IgD-negative memory B cell (primary cell): ENCODE measurements around the gene AMMECR1L. TPM values are rescaled to one million over a fixed set of nuclear protein-coding genes. Genes with fewer than 3 reads are reported as not detected.
"Not testable (repeated sequence)": the region's sequence is repeated elsewhere in the genome, so short reads cannot be mapped to it uniquely, and the experiment has no call there.

Experiments
- H3K27ac Mint-ChIP-seq, 3 donors: one replicate each; pipeline ENCODE4 v1.8.0; 2020 to 2022; ENCODE audit warnings: mild to moderate bottlenecking in 3 of 3, mixed read lengths in 3 of 3, moderate library complexity in 1 of 3
- H3K27me3 Mint-ChIP-seq: one replicate; pipeline ENCODE4 v1.8.0; 2021; ENCODE audit warnings: mixed read lengths
- H3K36me3 Mint-ChIP-seq: one replicate; pipeline ENCODE4 v1.8.0; 2020; ENCODE audit warnings: mild to moderate bottlenecking, mixed read lengths
- H3K4me1 Mint-ChIP-seq, 3 donors: one replicate each; pipeline ENCODE4 v1.8.0; 2020 to 2022; ENCODE audit warnings: mixed read lengths in 3 of 3, mild to moderate bottlenecking in 1 of 3
- H3K4me3 Mint-ChIP-seq, 4 donors: one replicate each; pipeline ENCODE4 v1.8.0; 2020 to 2022; ENCODE audit warnings: mild to moderate bottlenecking in 4 of 4, mixed read lengths in 4 of 4, moderate library complexity in 3 of 4
- H3K9me3 Mint-ChIP-seq, 3 donors: one replicate each; pipeline ENCODE4 v1.8.0; 2020 to 2021; ENCODE audit warnings: mixed read lengths in 3 of 3, mild to moderate bottlenecking in 1 of 3
- polyA plus RNA-seq: library from polyadenylated mRNA; unstranded; fragments of 300-500 nt; fragmentation: Illumina TruSeq; gene quantifications from one replicate; pipeline ENCODE4 v1.2.3, GENCODE V29; 2021

The AMMECR1L gene
- polyA plus RNA-seq = 6.7 TPM

DNA sequence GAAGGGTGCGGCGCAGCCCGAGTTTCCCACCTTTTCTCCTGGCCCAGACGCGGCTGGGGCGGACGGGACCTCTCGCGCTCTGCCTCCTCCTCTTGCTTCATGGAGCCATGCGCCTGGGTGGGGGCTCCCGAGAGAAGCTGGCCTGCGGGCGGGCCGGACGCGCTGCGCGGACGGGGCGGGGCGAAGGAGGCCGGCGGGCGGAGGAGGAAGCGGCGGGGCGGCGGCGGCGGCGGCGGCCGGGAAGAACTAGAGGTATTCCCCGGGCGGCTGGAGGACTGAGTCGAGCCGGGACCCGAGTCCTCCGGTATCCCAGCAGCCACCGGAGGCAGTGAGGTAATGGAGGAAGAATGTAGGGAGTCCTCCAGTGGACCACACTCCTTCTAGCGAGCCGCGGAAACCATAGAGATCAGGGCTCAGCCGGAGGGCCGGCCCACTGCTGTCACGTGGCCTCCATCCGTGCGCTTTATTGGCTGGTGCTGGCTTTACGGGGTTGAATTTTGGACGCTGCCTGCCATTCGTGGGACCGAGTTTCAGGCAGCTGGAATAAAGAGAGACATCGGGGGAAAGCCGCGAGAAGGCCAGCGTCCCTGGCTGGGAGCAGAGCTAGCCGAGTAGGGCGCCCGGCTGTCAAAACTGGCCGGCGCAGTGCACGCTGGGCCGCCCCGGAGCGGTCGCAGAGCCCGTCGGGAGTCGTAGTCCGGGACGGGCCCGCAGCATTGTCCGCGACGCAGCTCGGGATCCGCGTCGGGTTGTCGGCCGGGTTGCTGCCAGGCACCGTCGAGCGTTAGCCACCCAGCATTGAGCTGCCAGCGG lies at the start of gene AMMECR1L:
Gene AMMECR1L, minus strand, starts transcription at position 177 of the 813 bp plus-strand sequence. CDS start 11,722 bp downstream, outside the sequence.
- Mint-ChIP-seq H3K4me3 (peak within 1 kb of the TSS; percentile 86 to 96 (median 94)), H3K27ac (peak within 1 kb of the TSS; percentile 90 to 92 (median 92)), H3K4me1 (peaks cover 26 to 33% (median 30%) of the 10 kb centered on the region in 3 donors)
- not testable (repeated sequence) for H3K36me3 Mint-ChIP-seq, H3K27me3 Mint-ChIP-seq, H3K9me3 Mint-ChIP-seq

- no peak overlapping the region for H3K4me3 Mint-ChIP-seq
- peaks cover 4% of the 10 kb centered on the region for H3K36me3 Mint-ChIP-seq
- H3K27me3 Mint-ChIP-seq = no peaks in the 10 kb centered on the region
- H3K27ac Mint-ChIP-seq = no peak overlapping the region
- H3K4me1 Mint-ChIP-seq = peaks cover 0 to under 1% (median 0%) of the 10 kb centered on the region in 3 donors
- H3K9me3 Mint-ChIP-seq = no peaks in the 10 kb centered on the region
Observed at GRCh38 chr2:127935337-127935736, 49.6 kb upstream of the AMMECR1L start.

DNA sequence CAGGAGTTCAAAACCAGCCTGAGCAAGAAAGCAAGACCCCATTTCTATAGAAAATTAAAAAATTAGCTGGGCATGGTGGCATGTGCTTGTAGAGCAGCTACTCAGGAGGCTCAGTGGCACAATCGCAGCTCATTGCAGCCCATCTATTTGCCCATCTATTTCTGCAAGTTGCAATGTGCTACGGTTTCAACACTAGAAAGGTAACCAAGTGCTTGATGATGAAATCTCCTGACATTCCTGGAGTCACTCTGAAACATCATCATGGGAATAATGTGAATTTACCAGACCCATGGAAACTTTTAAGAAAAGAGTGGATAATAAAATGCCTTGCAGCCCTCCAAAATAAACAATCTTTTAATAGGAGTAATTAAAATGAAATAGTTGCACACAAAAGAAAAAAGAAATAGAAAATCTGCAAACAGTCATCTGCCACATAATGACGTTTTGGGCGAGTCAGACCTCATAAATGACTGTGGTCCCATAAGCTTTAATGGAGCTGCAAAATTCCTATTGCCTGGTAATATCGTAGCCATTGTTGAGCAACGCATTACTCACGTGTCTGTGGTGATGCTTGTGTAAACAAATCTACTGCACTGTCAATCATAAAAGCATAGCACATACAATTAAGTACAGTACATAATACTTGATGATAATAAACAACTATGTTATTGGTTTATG lies 46.6 kb upstream of the AMMECR1L start:
- H3K4me3 Mint-ChIP-seq = no peak overlapping the region
- no peaks in the 10 kb centered on the region for H3K27me3 Mint-ChIP-seq
- no peaks in the 10 kb centered on the region for H3K9me3 Mint-ChIP-seq
- no peaks in the 10 kb centered on the region for H3K36me3 Mint-ChIP-seq
- peaks cover 3 to 6% (median 5%) of the 10 kb centered on the region in 3 donors for H3K4me1 Mint-ChIP-seq
- H3K27ac Mint-ChIP-seq = no peak overlapping the region

DNA sequence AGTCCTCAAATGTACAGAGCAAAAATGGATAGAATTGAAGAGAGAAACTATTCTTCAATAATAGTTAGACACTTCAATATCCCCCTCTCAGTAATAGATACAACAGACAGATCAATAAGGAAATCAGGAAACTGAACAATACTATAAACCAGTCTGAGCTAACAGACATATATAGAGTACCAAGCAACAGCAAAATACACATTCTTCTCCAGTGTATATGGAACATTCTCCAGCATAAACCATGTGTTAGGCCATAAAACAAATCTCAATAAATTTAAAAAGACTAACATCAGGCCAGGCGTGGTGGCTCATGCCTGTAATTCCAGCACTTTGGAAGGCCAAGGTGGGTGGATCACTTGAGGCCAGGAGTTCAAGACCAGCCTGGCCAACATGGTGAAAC lies 43.7 kb upstream of the AMMECR1L start:
- H3K27me3 Mint-ChIP-seq = no peaks in the 10 kb centered on the region

GRCh38 chr2:127927384-127927783 lies 41.6 kb upstream of the AMMECR1L start:
- Mint-ChIP-seq H3K27ac (peak overlapping the region in 1 of 3 donors; percentile 57), H3K4me1 (peaks cover 3 to 6% (median 5%) of the 10 kb centered on the region in 3 donors), H3K4me3 (no peak overlapping the region), H3K9me3 (no peaks in the 10 kb centered on the region), H3K36me3 (no peaks in the 10 kb centered on the region), H3K27me3 (no peaks in the 10 kb centered on the region)

More for the DNA sequence above, 43.7 kb upstream of the AMMECR1L start:
- Mint-ChIP-seq H3K4me1 (peaks cover 3 to 6% (median 5%) of the 10 kb centered on the region in 3 donors), H3K27ac (no peak overlapping the region), H3K36me3 (no peaks in the 10 kb centered on the region), H3K4me3 (no peak overlapping the region), H3K9me3 (no peaks in the 10 kb centered on the region)

DNA sequence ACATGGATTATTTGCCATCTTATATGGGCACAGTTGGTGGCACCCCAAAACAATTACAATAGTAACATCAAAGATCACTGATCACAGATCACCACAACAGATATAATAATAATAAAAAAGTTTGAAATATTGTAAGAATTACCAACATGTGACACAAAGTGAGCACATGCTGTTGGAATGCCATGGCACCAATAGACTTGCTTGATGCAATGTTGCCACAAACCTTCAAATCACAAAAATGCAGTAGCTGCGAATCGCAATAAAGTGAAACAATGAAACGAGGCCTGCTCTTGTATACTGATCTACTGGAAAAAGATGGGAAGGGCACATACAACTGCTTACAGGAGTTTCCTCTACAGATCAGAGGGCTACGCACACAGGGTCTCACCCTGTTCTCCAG lies 32.2 kb upstream of the AMMECR1L start:
- H3K36me3 Mint-ChIP-seq = no peaks in the 10 kb centered on the region
- no peaks in the 10 kb centered on the region for H3K27me3 Mint-ChIP-seq
- H3K4me1 Mint-ChIP-seq = no peaks in the 10 kb centered on the region
- H3K27ac Mint-ChIP-seq = no peak overlapping the region
- no peaks in the 10 kb centered on the region for H3K9me3 Mint-ChIP-seq
- peak overlapping the region in 1 of 4 donors; percentile 22 for H3K4me3 Mint-ChIP-seq

- Mint-ChIP-seq H3K36me3 (no peaks in the 10 kb centered on the region), H3K4me3 (no peak overlapping the region), H3K27ac (no peak overlapping the region), H3K9me3 (peaks cover 0 to 2% (median 0%) of the 10 kb centered on the region in 3 donors), H3K27me3 (no peaks in the 10 kb centered on the region), H3K4me1 (no peaks in the 10 kb centered on the region)
Observed at GRCh38 chr2:127913808-127914457, 28.2 kb upstream of the AMMECR1L start.

DNA sequence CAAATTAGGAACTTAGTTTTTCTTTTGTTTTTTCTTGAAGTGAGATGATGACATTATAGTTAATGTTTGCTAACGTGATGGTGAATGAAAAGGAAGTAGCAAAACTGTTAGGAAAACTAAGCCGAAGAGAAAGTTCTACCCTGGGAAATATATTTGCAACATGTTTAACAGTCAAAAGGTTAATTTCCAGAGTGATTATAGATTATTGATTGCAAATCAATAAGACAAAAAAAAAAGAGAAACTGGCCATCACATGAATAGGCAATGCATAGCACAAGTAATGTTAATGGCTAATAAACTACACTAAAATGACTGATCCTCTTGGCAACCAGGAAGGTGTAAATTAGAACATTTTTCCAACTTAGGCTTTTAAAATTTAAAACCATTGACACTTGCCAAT lies 26.0 kb upstream of the AMMECR1L start:
- Mint-ChIP-seq H3K4me1 (no peaks in the 10 kb centered on the region), H3K27ac (no peak overlapping the region)

DNA sequence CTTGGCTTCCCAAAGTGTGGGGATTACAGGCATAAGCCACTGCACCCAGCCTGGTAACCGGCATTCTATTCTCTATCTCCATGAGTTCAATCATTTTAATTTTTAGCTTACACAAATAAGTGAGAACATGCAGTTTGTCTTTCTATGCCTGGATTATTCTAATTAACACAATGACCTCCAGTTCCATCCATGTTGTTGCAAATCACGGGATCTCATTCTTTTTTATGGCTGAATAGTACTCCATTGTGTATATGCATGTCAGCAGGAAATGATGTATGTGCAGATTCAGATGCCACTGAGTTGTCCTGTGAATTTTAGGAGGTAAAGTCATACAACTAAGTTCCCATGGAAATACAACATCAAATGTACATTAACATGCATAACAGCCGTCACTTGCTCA lies 24.7 kb upstream of the AMMECR1L start:
- Mint-ChIP-seq H3K36me3 (no peaks in the 10 kb centered on the region), H3K4me3 (no peak overlapping the region), H3K9me3 (peaks cover 0 to 2% (median 0%) of the 10 kb centered on the region in 3 donors), H3K4me1 (peaks cover 0 to 1% (median 1%) of the 10 kb centered on the region in 3 donors), H3K27me3 (peaks cover 6% of the 10 kb centered on the region), H3K27ac (no peak overlapping the region)

More for the DNA sequence above, 26.0 kb upstream of the AMMECR1L start:
- H3K9me3 Mint-ChIP-seq = peaks cover 0 to 2% (median 0%) of the 10 kb centered on the region in 3 donors
- no peak overlapping the region for H3K4me3 Mint-ChIP-seq
- H3K36me3 Mint-ChIP-seq = no peaks in the 10 kb centered on the region
- H3K27me3 Mint-ChIP-seq = peaks cover 4% of the 10 kb centered on the region

DNA sequence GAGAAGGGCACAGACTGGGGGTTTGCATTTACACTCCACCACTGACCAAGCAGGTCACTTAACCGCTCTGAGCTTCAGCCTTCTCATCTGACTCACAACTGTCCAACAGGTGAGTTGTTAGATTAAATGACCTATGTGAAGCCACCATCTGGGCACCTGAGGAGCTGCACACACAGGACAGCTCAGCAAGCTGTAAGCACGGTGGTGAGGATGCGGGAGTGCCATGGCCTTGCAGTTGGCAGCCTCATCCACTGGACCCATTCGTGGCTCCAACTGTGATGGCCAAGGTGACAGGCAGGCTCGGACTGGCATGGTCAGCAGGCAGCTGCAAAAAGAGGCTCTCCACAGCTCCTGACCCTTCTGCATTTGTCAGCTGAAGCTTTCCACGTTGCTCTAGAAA lies 23.3 kb upstream of the AMMECR1L start:
- Mint-ChIP-seq H3K27ac (no peak overlapping the region), H3K27me3 (peaks cover 6% of the 10 kb centered on the region), H3K9me3 (peaks cover 0 to 2% (median 0%) of the 10 kb centered on the region in 3 donors), H3K4me3 (no peak overlapping the region), H3K4me1 (peaks cover 0 to 4% (median 4%) of the 10 kb centered on the region in 3 donors), H3K36me3 (no peaks in the 10 kb centered on the region)

- not testable (repeated sequence) for H3K27ac Mint-ChIP-seq, H3K9me3 Mint-ChIP-seq, H3K27me3 Mint-ChIP-seq, H3K4me3 Mint-ChIP-seq, H3K36me3 Mint-ChIP-seq, H3K4me1 Mint-ChIP-seq
Observed at GRCh38 chr2:127907733-127908400, 22.1 kb upstream of the AMMECR1L start.

GRCh38 chr2:127906206-127906926 lies 20.6 kb upstream of the AMMECR1L start:
- no peaks in the 10 kb centered on the region for H3K36me3 Mint-ChIP-seq
- H3K27ac Mint-ChIP-seq = no peak overlapping the region
- H3K9me3 Mint-ChIP-seq = peaks cover 0 to 2% (median 0%) of the 10 kb centered on the region in 3 donors
- H3K4me3 Mint-ChIP-seq = peak overlapping the region in 1 of 4 donors; percentile 48
- H3K4me1 Mint-ChIP-seq = peaks cover 0 to 4% (median 4%) of the 10 kb centered on the region in 3 donors
- H3K27me3 Mint-ChIP-seq = peaks cover 6% of the 10 kb centered on the region

GRCh38 chr2:127901339-127902056 lies 15.7 kb upstream of the AMMECR1L start:
- no peak overlapping the region for H3K27ac Mint-ChIP-seq
- no peaks in the 10 kb centered on the region for H3K9me3 Mint-ChIP-seq
- peaks cover 15 to 23% (median 18%) of the 10 kb centered on the region in 3 donors for H3K4me1 Mint-ChIP-seq
- H3K4me3 Mint-ChIP-seq = no peak overlapping the region
- peaks cover 2% of the 10 kb centered on the region for H3K27me3 Mint-ChIP-seq
- no peaks in the 10 kb centered on the region for H3K36me3 Mint-ChIP-seq
